Activated T-helper 17 cell treated with anti-CD3 and anti-CD28 coated beads, Interleukin-2, amount 50 U/mL, for 72 hours (primary cell): ENCODE results near the gene B4GALT1. TPM values are rescaled to one million over a fixed set of nuclear protein-coding genes. Genes with fewer than 3 reads are reported as not detected.
A peak's percentile ranks its signal among the peaks of the same experiment; 100 is the strongest.

Experiments used
- ATAC-seq: fragments of 150-1000 bp; cut with Tn5 transposase; replicated peaks from 2 replicates; pipeline ENCODE4 v1.10.0; 2021; ENCODE audit warnings: mild to moderate bottlenecking, moderate library complexity
- H3K27ac Mint-ChIP-seq: one replicate; pipeline ENCODE4 v1.8.0; 2022; ENCODE audit warnings: mixed read lengths
- H3K27me3 Mint-ChIP-seq: one replicate; pipeline ENCODE4 v1.8.0; 2022; ENCODE audit warnings: mixed read lengths
- H3K36me3 Mint-ChIP-seq: one replicate; pipeline ENCODE4 v1.8.0; 2022; ENCODE audit warnings: low read depth, mild to moderate bottlenecking, mixed read lengths
- H3K4me1 Mint-ChIP-seq: one replicate; pipeline ENCODE4 v1.8.0; 2022; ENCODE audit warnings: mixed read lengths
- H3K4me3 Mint-ChIP-seq: one replicate; pipeline ENCODE4 v1.8.0; 2022; ENCODE audit warnings: mild to moderate bottlenecking, mixed read lengths
- H3K9me3 Mint-ChIP-seq: one replicate; pipeline ENCODE4 v1.8.0; 2022; ENCODE audit warnings: mixed read lengths
- total RNA-seq, 2 donors: library from RNA; stranded (reverse); gene quantifications; one replicate each; pipeline ENCODE4 v1.2.3, GENCODE V29; 2022

Gene B4GALT1
- total RNA-seq, 2 donors from 2014 or later, result 45.4 to 57.9 TPM

- ATAC-seq, result no peak
- H3K27ac Mint-ChIP-seq, result no peak overlapping the region
- H3K9me3 Mint-ChIP-seq, result no peaks in the 10 kb centered on the region
- H3K4me3 Mint-ChIP-seq, result no peak overlapping the region
- peaks cover 17% of the 10 kb centered on the region for H3K36me3 Mint-ChIP-seq
- H3K4me1 Mint-ChIP-seq, result peaks cover 48% of the 10 kb centered on the region
- H3K27me3 Mint-ChIP-seq, result no peaks in the 10 kb centered on the region
Observed at GRCh38 chr9:33146298-33146697, 20.8 kb downstream of the B4GALT1 start.

DNA sequence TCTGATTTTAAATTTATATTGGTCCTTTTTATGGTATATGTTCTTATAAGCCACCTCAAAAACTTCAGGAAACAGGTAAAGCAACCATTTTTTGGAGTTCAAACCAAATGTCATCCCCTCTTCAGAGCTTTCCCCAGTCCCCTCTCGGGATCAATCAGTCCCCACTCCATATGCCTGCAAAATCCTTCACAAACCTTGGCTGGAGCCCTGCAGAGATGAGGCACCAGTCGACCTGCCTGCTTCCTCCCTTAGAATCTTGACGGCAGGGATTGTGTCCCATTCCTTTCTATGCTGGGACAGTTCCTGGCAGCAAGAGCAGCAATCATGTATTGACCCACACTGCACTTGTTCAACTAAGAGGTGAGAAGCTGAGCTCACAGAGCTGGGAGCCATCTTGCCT, 22.6 kb downstream of the B4GALT1 start:
- Mint-ChIP-seq H3K27me3 (no peaks in the 10 kb centered on the region), H3K4me1 (peaks cover 47% of the 10 kb centered on the region), H3K4me3 (peak overlapping the region; percentile 69), H3K9me3 (no peaks in the 10 kb centered on the region), H3K36me3 (peaks cover 17% of the 10 kb centered on the region), H3K27ac (peak overlapping the region; percentile 84)
- no peak for ATAC-seq

DNA sequence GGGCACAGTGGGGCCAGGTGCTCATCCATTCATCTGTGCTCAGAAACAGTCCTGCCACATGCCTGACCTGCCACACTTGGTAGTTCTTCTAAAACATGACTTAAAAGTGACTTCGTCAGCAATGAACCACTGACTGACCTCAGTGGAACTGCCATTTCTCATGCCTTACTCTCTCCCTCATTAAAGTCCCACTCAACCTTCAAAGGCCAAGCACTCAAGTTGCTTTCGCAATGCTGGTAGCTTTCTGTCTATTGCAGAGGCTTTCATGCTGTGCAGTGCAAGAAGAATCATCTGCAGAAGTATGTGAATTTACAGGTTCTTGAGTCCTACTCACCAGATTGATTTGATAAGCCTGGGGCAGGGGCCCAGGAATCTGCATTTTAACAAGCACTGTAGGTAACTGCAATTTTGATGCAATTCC, 23.9 kb downstream of the B4GALT1 start:
- Mint-ChIP-seq H3K4me1 (peaks cover 52% of the 10 kb centered on the region), H3K27me3 (no peaks in the 10 kb centered on the region), H3K27ac (peak overlapping the region; percentile 64), H3K36me3 (peaks cover 17% of the 10 kb centered on the region), H3K9me3 (no peaks in the 10 kb centered on the region), H3K4me3 (peak overlapping the region; percentile 69)
- ATAC-seq, result peak; percentile 66

DNA sequence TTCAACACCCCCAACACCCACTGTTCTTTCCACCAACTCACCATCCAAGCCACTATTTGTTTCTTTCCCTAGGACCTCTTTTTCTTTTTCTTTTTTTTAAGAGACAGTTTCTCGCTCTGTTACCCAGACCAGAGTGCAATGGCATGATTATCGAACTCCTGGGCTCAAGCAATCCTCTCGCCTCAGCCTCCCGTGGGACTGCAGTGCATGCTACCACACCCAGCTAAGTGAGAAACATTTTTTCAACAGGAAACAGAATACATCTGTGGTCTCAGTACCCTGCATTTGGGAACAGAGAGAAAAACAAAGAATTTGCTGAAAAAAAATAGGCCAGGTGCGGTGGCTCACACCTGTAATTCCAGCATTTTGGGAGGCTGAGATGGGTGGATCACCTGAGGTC, 24.6 kb downstream of the B4GALT1 start:
- peak overlapping the region; percentile 64 for H3K27ac Mint-ChIP-seq
- H3K9me3 Mint-ChIP-seq, result no peaks in the 10 kb centered on the region
- peaks cover 49% of the 10 kb centered on the region for H3K4me1 Mint-ChIP-seq
- H3K27me3 Mint-ChIP-seq, result no peaks in the 10 kb centered on the region
- H3K4me3 Mint-ChIP-seq, result peak overlapping the region; percentile 69
- ATAC-seq, result no peak
- H3K36me3 Mint-ChIP-seq, result peaks cover 14% of the 10 kb centered on the region

DNA sequence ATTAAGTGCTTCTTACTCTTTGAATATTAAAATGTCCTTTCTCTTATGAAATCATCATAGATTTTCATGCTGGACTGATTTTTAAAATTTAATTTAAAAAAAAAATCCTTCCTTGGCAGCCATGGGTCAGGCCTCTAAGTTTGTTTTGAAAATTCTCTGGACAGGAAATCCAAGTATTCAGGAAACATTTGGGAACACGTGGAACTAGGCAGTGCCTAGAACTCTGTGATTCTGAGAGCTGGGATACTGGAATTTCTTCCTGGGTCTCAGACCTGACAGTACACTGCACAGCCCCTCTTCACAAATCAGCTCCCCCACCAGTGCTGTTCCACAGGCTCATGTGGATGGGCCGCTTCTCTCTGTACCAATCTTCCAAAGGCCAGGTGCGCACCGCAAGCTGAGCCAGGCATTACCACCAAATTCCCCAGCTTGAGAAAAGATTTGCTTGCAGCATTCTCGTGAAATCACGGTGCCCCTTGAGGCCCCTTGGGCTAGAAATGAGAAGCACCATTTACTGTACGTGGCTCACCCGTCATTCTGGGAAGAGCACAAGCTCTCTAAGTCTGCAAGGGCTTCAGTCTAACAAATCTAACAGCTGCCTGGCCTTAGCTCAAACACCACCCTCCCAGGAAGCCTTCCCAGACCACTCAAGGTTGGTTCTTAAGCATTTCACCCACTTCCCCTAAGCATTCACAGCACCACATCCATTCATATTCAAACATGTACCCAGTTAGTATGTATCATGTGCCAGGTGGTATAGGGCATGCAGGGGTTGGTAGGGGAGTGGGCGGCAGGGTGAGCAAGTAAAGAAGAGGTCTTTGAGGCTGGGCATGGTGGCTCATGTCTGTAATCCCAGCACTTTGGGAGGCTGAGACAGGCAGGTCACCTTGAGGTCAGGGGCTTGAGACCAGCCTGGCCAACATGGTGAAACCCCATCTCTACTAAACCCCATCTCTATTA, 26.5 kb downstream of the B4GALT1 start:
- peak overlapping the region; percentile 91 for H3K27ac Mint-ChIP-seq
- H3K36me3 Mint-ChIP-seq, result no peaks in the 10 kb centered on the region
- H3K4me3 Mint-ChIP-seq, result peak overlapping the region; percentile 69
- peak; percentile 68 for ATAC-seq
- no peaks in the 10 kb centered on the region for H3K27me3 Mint-ChIP-seq
- H3K4me1 Mint-ChIP-seq, result peaks cover 61% of the 10 kb centered on the region
- H3K9me3 Mint-ChIP-seq, result no peaks in the 10 kb centered on the region

- Mint-ChIP-seq H3K4me1 (peaks cover 54% of the 10 kb centered on the region), H3K27ac (peak overlapping the region; percentile 78)
- no peak for ATAC-seq
Observed at GRCh38 chr9:33139421-33140228, 27.5 kb downstream of the B4GALT1 start.

GRCh38 chr9:33138768-33139167, 28.4 kb downstream of the B4GALT1 start:
- H3K27ac Mint-ChIP-seq, result peak overlapping the region; percentile 78
- peak overlapping the region; percentile 17 for H3K4me3 Mint-ChIP-seq
- no peaks in the 10 kb centered on the region for H3K27me3 Mint-ChIP-seq
- no peak for ATAC-seq
- peaks cover 16% of the 10 kb centered on the region for H3K36me3 Mint-ChIP-seq
- peaks cover 50% of the 10 kb centered on the region for H3K4me1 Mint-ChIP-seq
- H3K9me3 Mint-ChIP-seq, result no peaks in the 10 kb centered on the region

More at GRCh38 chr9:33139421-33140228, 27.5 kb downstream of the B4GALT1 start:
- Mint-ChIP-seq H3K9me3 (no peaks in the 10 kb centered on the region), H3K36me3 (peaks cover 10% of the 10 kb centered on the region), H3K27me3 (no peaks in the 10 kb centered on the region), H3K4me3 (peak overlapping the region; percentile 17)

DNA sequence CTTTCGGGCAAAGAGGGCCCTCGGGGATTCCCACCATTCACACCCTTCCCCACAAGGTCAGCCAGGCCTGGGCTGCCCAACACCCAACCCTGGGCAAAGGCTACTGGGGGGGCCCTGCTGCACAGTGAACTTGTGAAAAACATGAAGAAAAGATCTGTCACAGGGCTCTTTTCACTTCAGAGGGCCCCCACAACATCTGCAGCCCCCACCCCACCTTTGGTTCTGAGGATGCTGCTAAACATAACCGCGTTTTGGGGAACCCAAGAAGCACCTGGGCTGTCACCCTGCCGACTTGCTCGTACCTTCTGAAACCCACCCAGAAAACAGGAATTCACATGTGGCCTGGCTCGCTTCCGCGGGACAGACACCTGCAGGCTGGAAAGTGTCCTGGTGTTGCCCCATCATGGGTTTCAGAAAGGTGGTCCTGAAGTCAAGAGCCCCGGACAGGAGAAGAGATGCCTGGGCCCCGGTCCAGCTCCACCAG, 29.3 kb downstream of the B4GALT1 start:
- H3K4me3 Mint-ChIP-seq, result peak overlapping the region; percentile 17
- H3K36me3 Mint-ChIP-seq, result peaks cover 26% of the 10 kb centered on the region
- no peaks in the 10 kb centered on the region for H3K9me3 Mint-ChIP-seq
- H3K27ac Mint-ChIP-seq, result peak overlapping the region; percentile 78
- no peaks in the 10 kb centered on the region for H3K27me3 Mint-ChIP-seq
- peaks cover 50% of the 10 kb centered on the region for H3K4me1 Mint-ChIP-seq
- ATAC-seq, result no peak

DNA sequence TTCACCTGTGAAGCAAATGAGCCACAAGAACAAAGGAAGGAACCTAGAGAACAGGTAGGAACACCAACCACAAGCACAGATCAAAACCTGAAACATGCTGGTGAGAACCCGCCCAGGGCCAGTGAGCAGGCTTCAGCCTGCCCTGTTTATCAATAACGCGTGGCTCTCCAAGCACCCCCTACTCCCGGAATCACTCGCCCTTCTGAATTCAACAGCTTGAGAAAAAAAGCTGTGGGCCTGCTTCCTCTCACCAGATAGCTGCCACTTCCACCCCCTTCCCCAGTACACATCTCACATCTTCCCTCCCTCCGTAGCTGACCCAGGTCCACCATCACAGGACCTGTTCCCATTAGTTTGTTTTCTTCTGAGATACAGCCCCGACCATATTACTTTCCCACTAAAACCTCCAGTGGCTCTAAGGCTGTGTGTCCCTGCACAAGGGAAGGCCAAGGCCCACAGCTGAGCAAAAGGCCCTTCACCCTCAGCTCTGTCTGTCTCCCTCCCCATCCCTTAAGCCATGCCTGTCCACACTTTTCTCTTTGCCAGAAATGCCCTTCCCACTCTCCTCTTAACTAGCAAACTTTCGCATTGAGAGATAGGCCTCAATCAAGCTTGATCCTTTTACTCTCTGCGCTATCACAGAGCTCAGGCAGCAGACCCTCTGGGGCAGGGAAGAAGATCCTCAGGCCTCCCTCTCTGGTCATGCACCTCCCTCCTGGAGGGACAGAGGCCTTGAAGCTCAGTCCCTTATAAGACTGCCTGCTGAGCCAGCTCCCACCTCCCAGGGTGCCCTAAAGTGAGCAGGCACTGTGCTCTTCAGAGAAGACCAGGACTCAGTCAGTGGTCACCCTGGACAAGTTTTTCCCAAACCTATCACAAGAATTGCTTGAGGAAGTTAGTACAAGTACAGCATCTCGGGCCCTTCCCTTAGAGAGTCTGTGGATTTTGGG, 30.1 kb downstream of the B4GALT1 start:
- peaks cover 49% of the 10 kb centered on the region for H3K4me1 Mint-ChIP-seq
- H3K9me3 Mint-ChIP-seq, result no peaks in the 10 kb centered on the region
- ATAC-seq, result no peak
- peaks cover 34% of the 10 kb centered on the region for H3K36me3 Mint-ChIP-seq
- H3K27me3 Mint-ChIP-seq, result no peaks in the 10 kb centered on the region
- peak overlapping the region; percentile 17 for H3K4me3 Mint-ChIP-seq
- peak overlapping the region; percentile 78 for H3K27ac Mint-ChIP-seq

GRCh38 chr9:33135470-33135958, 31.6 kb downstream of the B4GALT1 start:
- no peak for ATAC-seq
- peaks cover 51% of the 10 kb centered on the region for H3K4me1 Mint-ChIP-seq
- no peaks in the 10 kb centered on the region for H3K9me3 Mint-ChIP-seq
- peak overlapping the region; percentile 5 for H3K27ac Mint-ChIP-seq
- peaks cover 49% of the 10 kb centered on the region for H3K36me3 Mint-ChIP-seq
- no peak overlapping the region for H3K4me3 Mint-ChIP-seq
- H3K27me3 Mint-ChIP-seq, result no peaks in the 10 kb centered on the region

DNA sequence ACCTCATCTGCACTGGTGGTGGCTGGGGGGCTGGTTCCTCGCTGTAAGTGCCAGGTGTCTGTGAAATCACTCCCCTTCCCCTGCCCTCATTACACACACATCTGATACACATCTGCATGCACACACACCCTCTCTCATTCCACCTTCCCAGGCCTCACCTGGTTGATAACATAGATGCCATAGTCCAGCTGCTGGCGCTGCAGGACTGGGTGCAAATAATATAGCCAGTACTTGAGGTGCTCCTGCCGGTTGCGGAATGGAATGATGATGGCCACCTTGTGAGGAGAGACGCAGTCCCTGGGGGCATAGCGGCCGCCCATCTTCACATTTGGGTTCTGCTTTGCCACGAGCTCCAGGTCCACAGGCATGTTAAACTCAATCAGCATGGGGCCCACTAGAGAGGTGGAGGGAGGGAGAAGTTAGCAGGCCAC, 32.1 kb downstream of the B4GALT1 start:
- Mint-ChIP-seq H3K4me3 (no peak overlapping the region), H3K27me3 (no peaks in the 10 kb centered on the region), H3K4me1 (peaks cover 52% of the 10 kb centered on the region), H3K9me3 (no peaks in the 10 kb centered on the region), H3K27ac (peak overlapping the region; percentile 5), H3K36me3 (peaks cover 54% of the 10 kb centered on the region)
- ATAC-seq, result no peak

GRCh38 chr9:33133186-33133585, 34.0 kb downstream of the B4GALT1 start:
- no peaks in the 10 kb centered on the region for H3K9me3 Mint-ChIP-seq
- H3K4me3 Mint-ChIP-seq, result no peak overlapping the region
- peaks cover 72% of the 10 kb centered on the region for H3K36me3 Mint-ChIP-seq
- H3K27ac Mint-ChIP-seq, result no peak overlapping the region
- peaks cover 46% of the 10 kb centered on the region for H3K4me1 Mint-ChIP-seq
- no peak for ATAC-seq
- no peaks in the 10 kb centered on the region for H3K27me3 Mint-ChIP-seq
